DMS79 (cell line): Measurements from ENCODE around the gene TESK2.

Experiments
- DNase-seq: peaks from one replicate; lab custom pipeline; 2025; lab: John Stamatoyannopoulos, UW

Gene TESK2

GRCh38 chr1:45303520-45304310 is 187.2 kb downstream of the TESK2 start:
- DNase-seq: peak; percentile 95

GRCh38 chr1:45302505-45303150 is 188.3 kb downstream of the TESK2 start:
- DNase-seq: no peak

- DNase-seq: no peak
These were observed 190.3 kb downstream of the TESK2 start for GRCh38 chr1:45300669-45300997.

DNA sequence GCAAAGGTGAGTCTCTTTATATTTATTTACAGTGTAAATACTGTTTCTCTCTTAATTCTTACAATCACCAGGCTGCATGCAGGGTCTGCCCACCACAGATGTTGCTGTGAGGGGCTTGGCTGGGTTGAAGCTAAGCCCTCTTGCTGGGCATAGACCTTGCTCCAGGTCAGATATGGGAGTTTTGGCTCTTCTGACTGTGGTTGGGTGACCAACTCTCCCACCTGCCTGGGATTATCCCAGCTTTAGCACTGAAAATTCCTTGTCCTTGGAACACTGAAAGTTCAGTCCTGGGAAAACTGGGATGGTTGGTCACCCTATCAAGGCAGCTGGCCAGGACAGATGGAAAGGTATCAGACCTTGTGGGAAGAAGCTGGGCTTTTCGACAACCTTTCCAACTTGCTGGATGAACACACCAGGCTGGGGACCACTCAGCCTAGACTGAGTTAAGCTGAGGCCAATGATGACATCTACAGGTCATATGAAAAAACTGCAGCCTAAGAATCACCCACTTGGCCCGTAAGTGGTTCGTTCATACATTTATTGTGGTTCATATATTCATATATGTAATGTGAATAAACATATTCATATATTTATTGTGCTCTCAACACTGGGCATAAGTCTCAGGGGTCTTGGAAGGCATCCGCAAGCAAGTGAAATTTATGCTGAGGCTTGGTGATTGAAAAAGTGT is 190.8 kb downstream of the TESK2 start:
- DNase-seq: peak; percentile 17

DNA sequence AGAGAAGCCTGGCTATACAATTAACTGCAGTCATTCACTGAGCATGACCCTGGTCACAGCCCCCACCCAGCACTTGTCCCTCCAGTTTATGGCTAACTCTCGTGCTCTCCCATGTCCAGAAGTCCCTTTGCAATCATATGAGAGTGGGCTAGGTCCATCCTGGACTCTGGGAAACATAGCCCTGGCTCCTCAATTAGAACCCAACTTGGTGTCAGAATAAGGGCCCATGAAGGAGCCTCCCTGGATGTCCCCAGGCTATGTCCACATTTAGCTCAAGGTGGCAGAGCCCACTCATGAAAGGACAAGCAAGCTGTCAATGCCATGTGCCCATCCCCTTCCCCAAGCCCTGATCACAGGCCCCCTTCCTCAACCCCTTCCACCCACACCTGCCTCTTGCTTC is 191.7 kb downstream of the TESK2 start:
- no peak for DNase-seq

- no peak for DNase-seq
These were observed 193.2 kb downstream of the TESK2 start for GRCh38 chr1:45297666-45298356.
